Spleen (tissue), 7 donors: ENCODE results near the gene GJA5.

Experiments used
- CTCF ChIP-seq, 11 experiments: fragments of 200-600 bp in 7 of 11; fragments of 450-650 bp in 4 of 11; sonication (generic) in 4 of 11; IDR thresholded peaks in 8 of 11; conservative IDR thresholded peaks in 3 of 11; 1 replicate in 7 of 11; 2 replicates in 4 of 11; pipeline versions ENCODE4 v1.4.0 to v1.8.0; 2016 to 2021; ENCODE audit warnings: antibody characterized with exemption in 11 of 11, inconsistent platforms in 4 of 11, mild to moderate bottlenecking in 1 of 11
- POLR2A ChIP-seq, 3 donors: fragments of 450-650 bp; IDR thresholded peaks; one replicate each; pipeline ENCODE4 v1.5.1; 2017; ENCODE audit warnings: antibody characterized with exemption in 3 of 3, mild to moderate bottlenecking in 1 of 3
- POLR2AphosphoS5 ChIP-seq, 3 donors: sonication (generic); formaldehyde crosslinking; IDR thresholded peaks; one replicate each; pipeline ENCODE4 v1.5.1; 2017; ENCODE audit warnings: antibody characterized with exemption in 3 of 3
- donor health status: DM: no; HTN: no; CAD: no; lungs with moderate emphysema.
- donor health status: DM: no; HTN: no; CAD: no.
- donor health status: DM: no; HTN: no; CAD: no.

GRCh38 chr1:147791876-147792275, 31.5 kb upstream of the GJA5 start:
- no peak for TF ChIP-seq CTCF (IDR thresholded peaks at IDR 0.05 in 8 of 11, conservative IDR thresholded peaks at IDR 0.05 in 3 of 11)
- no peak for TF ChIP-seq POLR2AphosphoS5 (IDR thresholded peaks at IDR 0.05)
- TF ChIP-seq POLR2A (IDR thresholded peaks at IDR 0.05), result no peak
